Colon (tissue), 2 donors: ENCODE measurements around the gene YY1AP1.
"Not testable (repeated sequence)": the region's sequence is repeated elsewhere in the genome, so short reads cannot be mapped to it uniquely, and the experiment has no call there.

Experiments used
- FAIRE-seq: peaks from 2 replicates; lab custom pipeline; 2012; peaks lifted over from hg19 to GRCh38; lab: Jason Lieb, UNC
- donor health status: control.
- donor health status: control.

YY1AP1 gene

GRCh38 chr1:155695072-155695471, 6.5 kb upstream of the YY1AP1 start:
- no peak for FAIRE-seq

- no peak for FAIRE-seq
Observed at GRCh38 chr1:155694167-155694566, 5.6 kb upstream of the YY1AP1 start.

- no peak for FAIRE-seq
Observed at GRCh38 chr1:155691992-155692528, 3.5 kb upstream of the YY1AP1 start.

- FAIRE-seq = not testable (repeated sequence)
Observed at GRCh38 chr1:155689081-155689607, 570 bp upstream of the YY1AP1 start, which contains the start of gene DAP3. Gene DAP3, plus strand, starts transcription at chr1:155689091. Its CDS starts 20,689 bp downstream, at chr1:155709780.

GRCh38 chr1:155687705-155688323, 760 bp downstream of the YY1AP1 start:
- not testable (repeated sequence) for FAIRE-seq

GRCh38 chr1:155681776-155682175, 6.8 kb downstream of the YY1AP1 start:
- no peak for FAIRE-seq

GRCh38 chr1:155680531-155680930, 8.0 kb downstream of the YY1AP1 start:
- no peak for FAIRE-seq

- not testable (repeated sequence) for FAIRE-seq
Observed at GRCh38 chr1:155678992-155679391, 9.6 kb downstream of the YY1AP1 start.

GRCh38 chr1:155678027-155678426, 10.5 kb downstream of the YY1AP1 start:
- no peak for FAIRE-seq

- FAIRE-seq = no peak
Observed at GRCh38 chr1:155673003-155673402, 15.6 kb downstream of the YY1AP1 start.

- no peak for FAIRE-seq
Observed at GRCh38 chr1:155671750-155672149, 16.8 kb downstream of the YY1AP1 start.

GRCh38 chr1:155669233-155670162, 19.1 kb downstream of the YY1AP1 start:
- no peak for FAIRE-seq

GRCh38 chr1:155661239-155661638, 27.3 kb downstream of the YY1AP1 start:
- FAIRE-seq = not testable (repeated sequence)

GRCh38 chr1:155657463-155657862, 31.1 kb downstream of the YY1AP1 start:
- no peak for FAIRE-seq

GRCh38 chr1:155652951-155653350, 35.6 kb downstream of the YY1AP1 start:
- no peak for FAIRE-seq

- FAIRE-seq = no peak
Observed at GRCh38 chr1:155651861-155652661, 36.5 kb downstream of the YY1AP1 start.

GRCh38 chr1:155650231-155650757, 38.3 kb downstream of the YY1AP1 start:
- FAIRE-seq = no peak

- no peak for FAIRE-seq
Observed at GRCh38 chr1:155649676-155650075, 38.9 kb downstream of the YY1AP1 start.

- no peak for FAIRE-seq
Observed at GRCh38 chr1:155648207-155649147, 40.1 kb downstream of the YY1AP1 start.

- FAIRE-seq = no peak
Observed at GRCh38 chr1:155646307-155646706, 42.3 kb downstream of the YY1AP1 start.
